Endothelial cell of umbilical vein (primary cell): Measurements from ENCODE around the gene C6. TPM values are rescaled to one million over a fixed set of nuclear protein-coding genes. Genes with fewer than 3 reads are reported as not detected.

ENCODE experiments used
- BruUV-seq: library from RNA; stranded (reverse); fragments of 400-500 nt; replicated peaks from 2 replicates; lab custom pipeline; 2021; lab: Mats Ljungman, UMichigan
- CTCF ChIA-PET: fragments of 300-600, 350-600 bp; sonication (Branson Sonifier 250); formaldehyde crosslinking; loops from one replicate; lab custom pipeline; 2021; ENCODE audit warnings: antibody characterized with exemption, inconsistent platforms; lab: Charles Lee
- POLR2A ChIA-PET: fragments of 300-600, 350-600 bp; sonication (Branson Sonifier 250); formaldehyde crosslinking; loops from one replicate; lab custom pipeline; 2021; ENCODE audit warnings: antibody characterized with exemption, inconsistent platforms; lab: Charles Lee
- DNase-seq: peaks from one replicate; pipeline ENCODE4 v3.0.0-alpha.2; 2011; ENCODE audit warnings: low read depth, low spot score
- FAIRE-seq: peaks from 2 replicates; lab custom pipeline; 2011; peaks lifted over from hg19 to GRCh38; lab: Jason Lieb, UNC
- H2AFZ ChIP-seq: 2 replicates; pipeline ENCODE4 v1.6.0; 2012; ENCODE audit warnings: low read depth, low read length, control low read depth, inconsistent platforms
- H3K27ac ChIP-seq: 2 replicates; pipeline ENCODE4 v1.5.1; 2011; ENCODE audit warnings: low read depth, mild to moderate bottlenecking, control low read depth, low read length, moderate library complexity; ENCODE audit not compliant: insufficient read depth
- H3K27me3 ChIP-seq, 2 experiments: 2 replicates each; pipeline versions ENCODE4 v1.6.0 to v1.6.1; 2011; ENCODE audit warnings: low read length in 2 of 2, mixed read lengths in 1 of 2; ENCODE audit not compliant: control insufficient read depth in 2 of 2, insufficient read depth in 2 of 2
- H3K36me3 ChIP-seq, 2 experiments: 2 replicates in 1 of 2; 3 replicates in 1 of 2; pipeline ENCODE4 v1.5.1; 2011; ENCODE audit warnings: low read length in 2 of 2, mild to moderate bottlenecking in 1 of 2, moderate library complexity in 1 of 2; ENCODE audit not compliant: control insufficient read depth in 2 of 2, insufficient read depth in 2 of 2; ENCODE audit errors: extremely low read depth in 1 of 2
- H3K4me1 ChIP-seq: 3 replicates; pipeline ENCODE4 v1.5.1; 2011; ENCODE audit warnings: mild to moderate bottlenecking, low read length; ENCODE audit not compliant: control insufficient read depth, insufficient read depth; ENCODE audit errors: extremely low read depth
- H3K4me2 ChIP-seq: 2 replicates; pipeline ENCODE4 v1.6.1; 2011; ENCODE audit warnings: low read length, control low read depth, mixed read lengths; ENCODE audit not compliant: insufficient read depth
- H3K4me3 ChIP-seq, 3 experiments: fragments of 200-600 bp in 1 of 3; sonication (generic), shearing (Covaris generic) in 1 of 3; replicated peaks in 1 of 3; 2 replicates each; pipeline ENCODE4 v1.5.1; 2011 to 2016; ENCODE audit warnings: control low read depth in 3 of 3, low read length in 3 of 3, mild to moderate bottlenecking in 2 of 3, inconsistent platforms in 1 of 3, low read depth in 1 of 3, moderate library complexity in 1 of 3; ENCODE audit not compliant: insufficient read depth in 1 of 3
- H3K79me2 ChIP-seq: 2 replicates; pipeline ENCODE4 v1.6.0; 2012; ENCODE audit warnings: low read length, inconsistent platforms; ENCODE audit not compliant: control insufficient read depth, insufficient read depth
- H3K9ac ChIP-seq: replicated peaks from 2 replicates; pipeline ENCODE3; 2011; ENCODE audit warnings: low read length, control low read depth; ENCODE audit not compliant: insufficient read depth; ENCODE audit errors: extremely low read depth
- H3K9me1 ChIP-seq: replicated peaks from 3 replicates; pipeline ENCODE4 v1.6.0; 2011; ENCODE audit warnings: mild to moderate bottlenecking, low read length; ENCODE audit not compliant: control insufficient read depth, insufficient read depth; ENCODE audit errors: extremely low read depth
- H3K9me3 ChIP-seq: replicated peaks from 2 replicates; pipeline ENCODE4 v1.5.1; 2012; ENCODE audit warnings: low read length, inconsistent platforms; ENCODE audit not compliant: control insufficient read depth, insufficient read depth
- H4K20me1 ChIP-seq: replicated peaks from 2 replicates; pipeline ENCODE3; 2011; ENCODE audit warnings: mild to moderate bottlenecking, low read length; ENCODE audit not compliant: control insufficient read depth, insufficient read depth; ENCODE audit errors: extremely low read depth
- CTCF ChIP-seq, 2 donors: IDR thresholded peaks; 1 replicate in 1 of 2; 2 replicates in 1 of 2; pipeline ENCODE4 v1.5.1; 2011; ENCODE audit warnings: low read length in 2 of 2, mild to moderate bottlenecking in 2 of 2, moderate library complexity in 2 of 2, control low read depth in 1 of 2, inconsistent platforms in 1 of 2, low read depth in 1 of 2; ENCODE audit not compliant: insufficient read depth in 1 of 2; ENCODE audit errors: extremely low read depth in 1 of 2
- EZH2 ChIP-seq: IDR thresholded peaks from 2 replicates; pipeline ENCODE4 v1.6.1; 2012; ENCODE audit warnings: borderline replicate concordance, low read depth, mild to moderate bottlenecking, moderate library complexity, low read length, inconsistent platforms; ENCODE audit not compliant: severe bottlenecking
- FOS ChIP-seq: IDR thresholded peaks from 2 replicates; pipeline ENCODE4 v1.6.1; 2011; ENCODE audit warnings: mild to moderate bottlenecking, low read length, moderate library complexity, borderline replicate concordance; ENCODE audit not compliant: insufficient read depth
- GATA2 ChIP-seq: IDR thresholded peaks from 2 replicates; pipeline ENCODE4 v1.7.0; 2011; ENCODE audit warnings: low read depth, mild to moderate bottlenecking, moderate library complexity, mixed read lengths, low read length; ENCODE audit not compliant: insufficient read length, insufficient read depth
- JUN ChIP-seq: IDR thresholded peaks from 2 replicates; pipeline ENCODE4 v1.6.1; 2011; ENCODE audit warnings: borderline replicate concordance, low read depth; ENCODE audit not compliant: insufficient read length, insufficient read depth
- MAX ChIP-seq: IDR thresholded peaks from 2 replicates; pipeline ENCODE4 v1.6.1; 2011; ENCODE audit not compliant: insufficient read depth, insufficient read length
- MYC ChIP-seq: IDR thresholded peaks from one replicate; pipeline ENCODE4 v1.6.1; 2011; ENCODE audit warnings: mild to moderate bottlenecking, low read depth, low read length
- POLR2A ChIP-seq: IDR thresholded peaks from 2 replicates; pipeline ENCODE4 v1.6.1; 2012; ENCODE audit warnings: low read depth, mild to moderate bottlenecking, control low read depth, low read length
- POLR2AphosphoS5 ChIP-seq: IDR thresholded peaks from 2 replicates; pipeline ENCODE4 v1.6.1; 2012; ENCODE audit warnings: low read depth, mild to moderate bottlenecking, control low read depth, low read length, moderate library complexity; ENCODE audit not compliant: insufficient read depth
- dilution Hi-C: fragments of 300-500 bp; cut with MboI; formaldehyde crosslinking; loops from one replicate; pipeline ENCODE4 v1.15.0; 2019; ENCODE audit warnings: low sequenced_read_pairs; ENCODE audit not compliant: extremely low pct_ligation_motif_present
- intact Hi-C: fragments of 100-400 bp; cut with micrococcal nuclease; formaldehyde crosslinking; loops from one replicate; pipeline ENCODE4 v1.10.0; 2022
- polyA plus RNA-seq, 4 experiments: library from polyadenylated mRNA; depleted of rRNA in 3 of 4; stranded (reverse) in 3 of 4; unstranded in 1 of 4; fragments of >200 nt; gene quantifications; 2 replicates each; pipeline versions ENCODE4 v1.2.1 to v1.2.3, GENCODE V29; 2011 to 2012; ENCODE audit warnings: missing spikeins in 1 of 4
- total RNA-seq: library from RNA; stranded (reverse); gene quantifications from 2 replicates; pipeline ENCODE4 v1.2.3, GENCODE V29; 2021

Gene C6
- total and polyA plus RNA-seq, 2 donors (not counting 3 experiments of a cell fraction or from before 2014, with no cell fraction given) = not detected

- Histone ChIP-seq H3K9ac (no peak overlapping the region), H3K9me3 (no peaks in the 10 kb centered on the region), H3K27me3 (no peaks in the 10 kb centered on the region), H2AFZ (no peak overlapping the region), H3K4me1 (no peaks in the 10 kb centered on the region), H3K9me1 (no peaks in the 10 kb centered on the region), H4K20me1 (no peaks in the 10 kb centered on the region), H3K4me2 (no peak overlapping the region), H3K4me3 (no peak overlapping the region), H3K27ac (no peak overlapping the region), H3K36me3 (no peaks in the 10 kb centered on the region), H3K79me2 (no peaks in the 10 kb centered on the region)
- FAIRE-seq (no peak), DNase-seq (no peak)
- no TSS peak for BruUV-seq
- CTCF ChIA-PET = interaction anchor here (1.8 kb wide), 1 partner anchor 14 kb away, joined by 7 read pairs; no protein-coding TSS in a partner anchor
- no peak for TF ChIP-seq GATA2
- TF ChIP-seq MYC = no peak
- TF ChIP-seq MAX = no peak
- TF ChIP-seq CTCF (IDR thresholded peaks at IDR 0.05; ENCODE audit: extremely low read depth in 1 of 2, insufficient read depth in 1 of 2, low read depth in 1 of 2, low read length in 2 of 2) = no peak
- TF ChIP-seq FOS = no peak
- no peak for TF ChIP-seq EZH2
- no peak for TF ChIP-seq POLR2A
- TF ChIP-seq JUN = no peak
- TF ChIP-seq POLR2AphosphoS5 = no peak
- POLR2A ChIA-PET = no interaction called here
- dilution Hi-C loops = no loop called here
- intact Hi-C loops = no loop called here
Observed at GRCh38 chr5:41256400-41256799, 43.1 kb upstream of the C6 start.
